NCI-H345 (cell line): ENCODE data around the gene CR1L.
"Not testable (repeated sequence)": the region's sequence is repeated elsewhere in the genome, so short reads cannot be mapped to it uniquely, and the experiment has no call there.

Experiments
- DNase-seq: peaks from one replicate; lab custom pipeline; 2025; lab: John Stamatoyannopoulos, UW

CR1L gene

DNA sequence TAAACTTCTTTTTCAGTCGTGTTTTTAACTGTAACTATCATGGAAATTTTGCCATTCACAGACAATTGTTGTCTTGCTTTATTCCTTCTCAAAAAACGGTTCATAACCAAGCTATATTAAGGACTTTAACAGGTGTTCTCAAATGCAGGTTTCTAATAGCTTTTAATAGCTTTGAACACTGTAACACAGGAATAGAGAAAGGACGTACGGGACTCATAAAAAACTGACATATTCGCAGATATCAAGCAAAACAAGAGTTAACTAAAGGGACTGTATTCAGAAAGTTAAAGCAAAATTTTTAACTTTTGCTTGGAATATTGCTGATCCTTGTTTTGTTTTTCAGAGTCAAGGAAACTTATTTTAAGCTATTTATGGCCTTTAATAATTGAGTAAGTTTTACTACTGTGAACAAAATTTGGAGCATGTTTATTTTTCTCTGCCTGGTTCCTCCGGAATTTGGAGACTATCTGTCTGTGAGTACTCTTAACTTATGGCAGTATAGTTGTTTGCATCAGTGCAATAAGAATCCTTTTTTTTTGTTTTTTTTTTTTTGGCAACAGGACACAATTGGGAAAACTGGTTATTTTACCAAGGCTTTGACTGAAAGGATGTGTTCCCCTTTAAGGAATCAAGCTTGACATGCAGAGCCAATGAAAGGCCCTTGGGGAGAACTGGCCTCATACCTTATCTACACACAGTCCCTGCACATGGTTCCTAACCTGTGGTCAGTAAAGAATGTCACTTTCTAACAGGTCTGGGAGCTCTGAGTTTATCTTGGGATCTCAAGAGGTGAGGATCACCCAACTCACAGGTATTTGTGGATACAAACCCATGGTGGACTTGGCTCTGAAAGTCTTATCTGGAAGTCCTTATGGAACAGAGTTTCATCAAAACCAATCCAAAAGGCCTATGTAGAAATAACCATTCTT is 101.2 kb downstream of the CR1L start:
- no peak for DNase-seq

DNA sequence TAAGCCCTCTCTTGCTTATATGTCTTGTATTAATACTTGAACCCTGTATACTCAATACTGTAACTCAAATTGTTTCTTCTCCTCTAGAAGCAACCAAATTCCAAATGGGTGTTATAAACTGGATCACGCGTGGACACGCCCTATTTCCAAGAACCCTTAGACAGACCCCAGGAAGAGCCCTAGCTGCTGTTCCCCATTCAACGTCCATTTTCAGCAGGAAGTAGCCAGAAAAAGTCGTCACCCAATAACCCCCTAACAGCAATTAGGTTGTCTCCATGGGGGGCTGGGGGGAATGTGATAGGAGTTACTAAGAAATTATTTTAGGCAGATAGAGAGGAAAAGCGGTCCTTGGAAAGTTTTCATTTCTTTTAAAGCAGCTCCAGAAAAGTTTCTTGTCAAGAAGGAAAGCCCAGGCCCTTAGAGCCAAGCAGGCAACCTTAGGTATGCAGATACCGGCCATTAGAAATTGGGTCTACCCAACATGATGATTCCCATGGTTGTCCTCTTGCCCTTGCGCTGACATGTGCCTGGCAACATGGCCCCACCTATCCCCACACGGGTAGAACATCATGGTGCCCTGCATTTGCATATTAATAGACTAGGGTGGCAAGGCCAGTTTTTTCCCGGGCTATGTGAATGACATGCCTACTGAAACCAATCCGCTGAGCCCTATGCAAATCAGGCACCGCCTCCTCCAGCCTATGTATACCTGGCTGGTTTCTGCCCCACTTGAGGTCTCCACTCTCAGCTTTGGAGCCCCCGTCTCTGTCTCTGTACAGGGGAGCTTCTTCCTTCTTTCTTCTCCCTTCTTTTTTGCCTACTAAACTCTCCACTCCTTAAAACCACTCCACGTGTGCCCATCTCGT is 102.9 kb downstream of the CR1L start:
- no peak for DNase-seq

DNA sequence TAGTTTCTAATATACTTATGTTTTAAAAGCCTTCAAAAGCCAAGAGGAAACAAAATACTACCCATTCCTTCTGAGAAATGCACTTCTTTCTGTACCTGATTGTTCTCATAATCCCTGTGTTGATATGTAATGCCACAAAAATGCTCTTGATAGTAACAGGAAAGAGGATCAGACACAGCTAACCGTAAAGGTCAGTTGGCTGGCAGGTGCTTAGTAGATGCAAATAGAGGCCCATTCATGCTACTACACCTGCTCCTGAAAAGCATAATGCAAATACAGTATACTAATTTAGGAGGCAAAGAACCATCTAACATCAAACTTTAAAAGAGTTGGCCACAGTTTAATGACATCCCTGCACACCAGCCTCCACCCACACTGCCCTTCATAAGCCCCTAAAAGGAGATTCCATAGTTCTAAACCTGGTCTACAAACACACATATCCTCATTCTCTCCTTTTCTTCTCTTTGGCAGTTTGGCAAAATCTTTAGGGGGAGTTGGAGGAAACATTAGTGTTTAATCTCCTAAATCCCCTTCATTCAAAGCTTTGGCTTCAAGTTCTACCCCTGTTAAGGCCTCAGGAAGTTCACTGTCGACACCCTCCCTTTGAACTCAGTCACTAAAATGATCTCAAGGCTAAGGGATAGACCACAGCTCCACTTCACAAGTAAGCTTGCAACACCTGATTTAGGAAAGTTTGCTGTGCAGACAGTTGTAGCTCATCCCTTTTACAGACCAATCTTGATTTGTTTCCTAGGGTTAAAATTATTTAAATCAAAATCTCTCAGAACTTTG is 104.0 kb downstream of the CR1L start:
- peak; percentile 37 for DNase-seq

DNA sequence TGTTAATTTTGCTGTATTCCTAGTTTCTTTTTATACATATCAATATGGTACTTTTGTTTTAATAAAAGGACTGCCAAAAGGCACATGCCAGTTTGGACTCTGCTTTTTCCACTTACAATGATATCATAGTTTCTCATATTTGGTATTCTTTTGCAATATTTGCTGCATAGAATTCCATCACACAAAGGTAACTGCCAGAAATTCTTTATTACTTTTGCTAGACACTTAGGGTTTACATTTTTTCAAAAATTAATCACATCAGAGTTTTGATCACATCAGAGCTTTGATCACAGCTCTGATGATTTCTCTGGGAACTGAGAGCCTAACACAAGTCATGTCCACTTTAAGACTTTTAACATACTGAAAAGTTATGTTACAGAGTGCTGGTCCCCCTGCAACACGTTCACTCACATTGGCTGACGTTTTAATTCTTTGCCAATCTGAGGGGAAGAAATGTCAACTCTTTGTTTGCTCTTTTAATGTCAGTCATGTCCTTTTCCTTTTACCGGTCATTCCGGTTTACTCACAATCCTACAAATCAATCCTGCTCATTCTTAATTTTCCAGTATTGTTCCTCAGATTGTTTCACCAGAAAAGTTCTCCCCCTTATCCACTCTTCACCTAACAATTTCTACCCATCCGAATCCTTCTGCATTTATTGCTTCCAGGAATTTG is 105.8 kb downstream of the CR1L start:
- no peak for DNase-seq

DNA sequence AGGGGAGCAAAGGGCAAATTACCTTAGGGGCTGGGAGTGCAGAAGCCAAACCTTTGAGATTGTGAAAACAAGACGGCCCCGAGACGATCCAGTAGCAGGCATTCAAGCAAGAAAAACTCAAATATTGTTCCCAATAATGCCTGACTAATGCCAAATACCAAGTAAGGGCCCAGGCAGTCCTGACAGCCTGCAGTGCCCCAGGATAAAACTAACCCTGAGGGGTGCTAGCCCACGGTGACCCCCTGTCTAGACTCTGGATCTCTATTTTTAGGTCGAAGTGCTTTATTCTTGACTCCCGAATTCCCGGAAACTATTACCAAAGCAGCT is 106.5 kb downstream of the CR1L start:
- not testable (repeated sequence) for DNase-seq

DNA sequence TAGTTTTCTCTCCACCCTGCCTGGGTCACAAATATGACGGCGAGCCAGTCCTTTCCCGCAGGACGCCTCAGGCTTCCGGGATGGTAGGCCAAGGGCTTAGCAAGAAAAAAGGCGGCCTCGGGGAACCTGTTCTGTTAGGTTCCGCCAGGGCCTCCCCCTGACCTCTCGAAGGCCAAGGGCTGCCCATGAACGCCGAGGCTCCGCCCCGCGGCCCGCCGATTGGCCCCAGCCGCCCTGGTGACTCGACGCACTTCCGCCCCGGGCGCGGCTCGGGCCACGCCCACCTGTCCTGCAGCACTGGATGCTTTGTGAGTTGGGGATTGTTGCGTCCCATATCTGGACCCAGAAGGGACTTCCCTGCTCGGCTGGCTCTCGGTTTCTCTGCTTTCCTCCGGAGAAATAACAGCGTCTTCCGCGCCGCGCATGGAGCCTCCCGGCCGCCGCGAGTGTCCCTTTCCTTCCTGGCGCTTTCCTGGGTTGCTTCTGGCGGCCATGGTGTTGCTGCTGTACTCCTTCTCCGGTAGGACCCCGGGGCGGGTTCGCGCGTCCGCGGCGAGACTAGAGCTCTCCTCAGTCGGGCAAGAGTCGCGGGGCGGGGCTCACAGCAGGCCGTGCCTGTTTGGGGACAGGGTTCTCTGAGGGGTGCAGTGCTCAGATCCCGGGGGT is 107.0 kb downstream of the CR1L start, which contains the start of gene CD46:
CD46 (plus strand) TSS at position 265 of the 666 bp plus-strand sequence; CDS start at position 424, 159 bp downstream.
- DNase-seq: peak; percentile 97

DNA sequence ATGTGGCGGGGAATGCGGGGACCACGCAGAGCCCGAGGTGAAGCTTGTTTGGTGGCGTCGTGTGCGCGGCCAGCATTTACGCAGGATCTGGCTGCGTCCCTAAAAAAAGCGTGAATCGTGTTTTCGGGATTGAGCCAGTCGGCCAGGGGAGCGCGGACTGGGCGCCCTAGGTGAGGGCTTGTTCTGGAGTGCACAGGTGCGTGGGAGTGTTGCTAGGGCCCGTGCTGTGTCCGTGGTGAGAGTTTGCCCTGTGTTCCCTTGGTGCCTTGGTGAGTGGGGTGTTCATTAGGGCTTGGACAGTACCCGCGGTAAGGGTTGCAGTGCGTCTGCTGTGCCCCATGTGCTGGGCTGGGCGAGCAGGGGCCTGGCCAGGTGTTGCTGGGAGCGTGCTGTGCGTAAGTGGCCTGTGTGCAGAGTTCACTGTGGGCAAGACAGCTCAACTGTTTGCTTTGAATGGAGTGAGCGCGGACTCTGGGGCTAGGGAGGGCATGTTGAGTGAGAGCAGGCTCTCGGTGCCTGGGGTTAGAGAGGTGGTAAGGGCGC is 107.6 kb downstream of the CR1L start:
- peak; percentile 44 for DNase-seq

DNA sequence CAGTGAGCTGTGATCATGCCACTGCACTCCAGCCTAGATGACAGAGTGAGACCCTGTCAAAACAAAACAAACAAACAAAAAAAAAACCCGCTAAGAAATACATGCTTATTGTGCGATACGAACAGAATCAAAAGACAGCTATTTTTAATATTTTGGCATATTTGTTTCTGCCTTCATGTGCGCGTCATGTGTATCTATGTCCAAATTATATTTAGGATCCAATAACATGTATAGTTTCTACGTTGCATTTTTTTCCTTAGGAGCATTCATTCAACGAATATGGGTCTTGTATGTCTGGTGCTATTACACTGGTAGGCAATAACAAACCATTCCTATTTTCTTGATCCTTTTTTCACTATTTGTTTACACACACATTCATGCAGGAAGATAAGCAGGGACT is 108.7 kb downstream of the CR1L start:
- no peak for DNase-seq

DNA sequence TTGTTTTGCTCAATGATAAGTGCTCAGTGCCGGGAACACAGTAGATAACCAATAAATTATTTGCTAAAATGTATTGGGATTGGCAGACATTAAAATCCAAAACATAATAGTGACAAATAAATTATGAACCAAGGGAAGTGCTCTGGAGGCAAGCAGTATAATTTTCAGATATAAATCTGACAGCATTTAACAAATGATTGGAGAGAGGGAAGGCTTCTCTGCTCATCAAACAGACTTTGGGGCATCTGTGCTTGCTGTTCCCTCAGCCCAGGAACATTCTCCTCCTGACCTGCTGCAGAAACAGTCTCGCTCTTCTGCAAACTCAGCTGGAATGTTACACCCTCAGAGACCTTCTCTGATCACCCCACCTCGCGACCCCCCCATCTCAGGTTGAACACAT is 109.1 kb downstream of the CR1L start:
- no peak for DNase-seq

DNA sequence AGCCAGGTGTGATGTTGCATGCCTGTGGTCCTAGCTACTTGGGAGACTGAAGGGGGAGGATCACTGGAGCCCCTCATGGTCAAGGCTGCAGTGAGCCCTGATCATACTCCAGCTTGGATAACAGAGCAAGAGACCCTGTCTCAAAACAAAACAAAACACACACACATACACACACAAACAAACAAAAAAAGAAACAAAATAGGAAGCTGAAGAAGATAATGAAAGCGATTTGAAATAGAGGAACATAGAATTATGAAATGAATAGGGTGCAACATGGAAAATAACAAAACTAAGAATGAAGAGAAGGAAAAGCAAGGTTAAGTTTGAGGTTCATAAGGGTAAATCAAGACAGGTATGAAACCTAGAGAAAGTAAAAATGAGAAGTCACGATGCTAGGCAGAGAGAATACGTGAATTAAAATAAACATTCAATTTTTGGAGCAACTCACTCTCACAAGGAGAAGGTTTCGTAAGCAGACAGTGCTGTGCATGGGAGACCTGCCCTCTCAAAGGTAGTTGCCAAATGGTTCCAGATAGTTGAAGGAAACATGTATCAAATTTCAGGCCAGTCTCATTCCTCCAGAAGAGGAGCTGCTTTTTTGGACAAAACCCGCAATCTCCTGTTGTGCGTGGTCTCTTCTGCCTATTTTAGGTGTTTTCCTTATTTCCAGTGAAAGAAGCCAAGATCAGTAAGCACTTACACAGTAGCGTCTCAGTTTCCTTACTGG is 110.2 kb downstream of the CR1L start:
- no peak for DNase-seq

DNA sequence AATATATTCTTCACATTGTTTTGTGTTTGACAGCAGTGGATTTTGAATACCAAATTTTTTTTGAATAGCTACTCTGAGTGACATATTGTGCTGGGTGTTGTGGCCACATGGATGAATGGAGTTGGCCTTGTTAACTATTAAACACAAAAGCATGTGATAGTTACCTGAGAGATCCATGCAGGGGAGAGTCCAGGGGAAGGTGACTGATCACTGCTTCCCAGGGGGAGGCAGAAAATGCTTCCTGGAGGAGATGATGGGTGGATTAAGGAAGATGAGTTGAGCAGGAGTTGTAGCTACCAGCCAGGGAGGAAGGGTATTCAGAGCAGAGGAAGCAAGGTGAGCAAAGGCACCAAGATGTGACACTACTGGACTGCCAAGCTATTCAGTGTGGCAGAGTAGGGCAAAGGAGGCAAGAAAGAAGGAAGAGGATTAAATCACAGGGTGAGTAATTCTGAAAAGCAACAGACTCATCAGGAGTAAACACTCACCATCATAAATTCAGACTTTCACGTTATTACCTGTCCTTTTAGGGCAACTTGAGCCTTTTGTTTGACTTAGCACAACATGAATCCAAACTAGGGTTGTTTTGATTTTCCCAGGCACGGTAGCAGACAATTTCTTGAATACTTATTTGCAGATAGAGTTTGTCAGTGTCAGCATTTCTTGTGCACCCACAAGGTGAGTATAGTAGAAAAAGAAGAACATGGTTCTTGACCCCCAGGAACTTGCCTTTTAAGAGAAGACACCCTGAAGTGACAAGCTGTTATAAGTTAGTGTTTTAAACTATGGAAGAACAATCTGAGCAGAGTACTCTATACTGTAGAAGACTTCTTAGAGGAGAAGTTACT is 111.1 kb downstream of the CR1L start:
- no peak for DNase-seq

DNA sequence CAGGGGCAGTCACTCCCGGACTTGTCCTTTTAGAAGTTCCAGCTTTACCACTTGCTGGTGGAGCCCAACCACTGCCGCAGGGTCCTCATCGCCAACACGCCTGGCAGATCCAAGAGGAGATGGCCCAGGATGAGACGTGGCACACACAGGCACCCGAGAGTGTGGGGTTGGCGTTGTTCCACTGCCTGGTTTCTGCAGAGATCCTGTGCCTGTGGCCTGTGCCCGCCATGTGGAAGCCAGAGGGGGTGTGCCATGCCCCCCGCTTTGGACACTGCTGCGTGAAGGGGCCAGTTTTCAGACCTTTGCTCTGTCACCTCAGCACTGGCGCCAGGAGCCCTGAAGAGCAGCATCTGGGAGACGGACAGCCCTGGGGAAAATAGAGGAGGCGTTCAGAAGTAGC is 117.7 kb downstream of the CR1L start:
- no peak for DNase-seq

DNA sequence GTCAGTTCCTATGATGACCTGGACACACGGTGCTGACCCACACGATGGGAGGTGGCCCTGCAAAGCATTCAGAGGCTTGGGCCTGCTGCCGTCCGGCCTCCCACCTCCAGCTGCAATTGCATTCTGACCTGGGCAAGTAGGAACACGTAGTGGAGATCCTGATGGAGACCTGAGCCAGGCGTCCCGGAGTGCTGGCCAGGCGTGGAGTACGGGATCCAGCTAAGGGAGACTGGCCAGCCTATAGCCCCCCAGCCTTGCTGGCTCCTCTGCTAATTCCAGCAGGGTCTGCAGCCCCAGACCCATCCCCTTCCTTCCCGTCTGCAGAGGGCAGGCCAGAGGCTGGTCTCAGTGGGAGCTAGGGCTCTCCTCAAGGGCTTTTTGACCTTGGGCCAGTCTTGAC is 118.2 kb downstream of the CR1L start:
- no peak for DNase-seq

DNA sequence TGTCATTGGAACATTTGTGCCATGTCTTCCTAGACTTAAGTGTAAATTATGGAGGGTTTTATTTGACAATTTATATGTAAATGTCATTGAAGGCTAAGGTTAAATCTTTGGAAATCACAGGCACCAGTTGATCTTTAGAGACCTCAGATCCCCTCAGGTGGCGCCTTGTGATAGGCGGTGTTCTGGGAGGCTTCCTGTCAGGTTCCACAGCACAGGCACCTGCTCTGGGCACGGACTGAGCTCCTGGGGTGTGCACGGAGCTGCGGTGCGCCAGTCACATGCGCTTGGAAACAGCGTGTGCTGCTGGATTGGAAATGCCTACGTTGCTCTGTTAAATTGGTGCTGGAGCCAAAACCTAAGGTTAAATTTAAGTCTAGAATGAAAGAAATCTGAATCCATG is 119.0 kb downstream of the CR1L start:
- no peak for DNase-seq

DNA sequence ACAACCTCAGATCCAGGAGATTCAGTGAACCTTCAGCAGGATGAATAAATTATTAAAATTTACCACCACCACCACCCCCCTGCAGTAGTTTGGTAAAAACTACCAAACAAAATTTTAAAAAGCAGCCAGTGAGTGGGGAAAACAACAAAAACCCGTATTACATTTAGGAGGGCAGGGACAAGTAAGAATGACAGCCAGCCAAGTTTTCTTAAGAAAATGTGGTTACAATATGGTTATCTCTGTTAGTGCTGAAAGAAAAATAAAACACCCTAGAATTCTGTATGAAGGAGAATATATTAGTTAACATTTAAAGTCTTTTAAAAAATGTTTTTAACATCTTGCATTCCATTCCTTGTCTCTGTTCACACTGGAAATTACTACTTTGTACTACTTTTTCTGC is 121.6 kb downstream of the CR1L start:
- DNase-seq: no peak

DNA sequence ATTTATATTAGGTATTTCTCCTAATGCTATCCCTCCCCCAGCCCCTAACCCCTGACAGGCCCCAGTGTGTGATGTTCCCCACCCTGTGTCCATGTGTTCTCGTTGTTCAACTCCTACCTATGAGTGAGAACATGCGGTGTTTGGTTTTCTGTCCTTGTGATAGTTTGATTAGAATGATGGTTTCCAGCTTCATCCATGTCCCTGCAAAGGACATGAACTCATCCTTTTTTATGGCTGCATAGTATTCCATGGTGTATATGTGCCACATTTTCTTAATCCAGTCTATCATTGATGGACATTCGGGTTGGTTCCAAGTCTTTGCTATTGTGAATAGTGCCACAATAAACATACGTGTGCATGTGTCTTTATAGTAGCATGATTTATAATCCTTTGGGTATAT is 125.6 kb downstream of the CR1L start:
- not testable (repeated sequence) for DNase-seq
